22Rv1 (cell line): ENCODE data around the gene GDPD5.

Experiments used
- CTCF ChIP-seq: fragments of 450-650 bp; IDR thresholded peaks from 2 replicates; pipeline ENCODE4 v1.5.1; 2017; ENCODE audit warnings: mild to moderate bottlenecking
- ZFX ChIP-seq: fragments of 450-650 bp; IDR thresholded peaks from 2 replicates; pipeline ENCODE4 v1.6.1; 2017; ENCODE audit warnings: antibody characterized with exemption, borderline replicate concordance

GRCh38 chr11:75491465-75491864, 34.3 kb downstream of the GDPD5 start:
- TF ChIP-seq CTCF (no peak), ZFX (no peak)
